ENCODE data around the gene PRDM16. TPM values are rescaled to one million over a fixed set of nuclear protein-coding genes. Genes with fewer than 3 reads are reported as not detected.
A peak's percentile ranks its signal among the peaks of the same experiment; 100 is the strongest.

PRDM16 gene
- total RNA-seq, 4 donors from 2014 or later, result 15.7 to 54.3 (median 27.6) TPM

GRCh38 chr1:3175486-3175885 lies 106.5 kb downstream of the PRDM16 start:
- Histone ChIP-seq H3K4me1 (peaks cover 41 to 49% of the 10 kb centered on the region in 2 donors), H3K36me3 (no peaks in the 10 kb centered on the region), H3K4me3 (replicated peaks in 1 of 3) (no peak overlapping the region), H3K27ac (peak overlapping the region; percentile 55 to 80 (median 55)), H3K9me3 (no peaks in the 10 kb centered on the region), H3K27me3 (no peaks in the 10 kb centered on the region)
- TF ChIP-seq POLR2A (IDR thresholded peaks at IDR 0.05) (no peak), CTCF (IDR thresholded peaks at IDR 0.05) (no peak)
- peak; percentile 33 to 43 for DNase-seq
- intact Hi-C loops (cut with DNase I), result no loop called here
- WGBS, 2 donors, result 50 to 77% methylated on average over 1 to 8 of the region's 8 CpGs

DNA sequence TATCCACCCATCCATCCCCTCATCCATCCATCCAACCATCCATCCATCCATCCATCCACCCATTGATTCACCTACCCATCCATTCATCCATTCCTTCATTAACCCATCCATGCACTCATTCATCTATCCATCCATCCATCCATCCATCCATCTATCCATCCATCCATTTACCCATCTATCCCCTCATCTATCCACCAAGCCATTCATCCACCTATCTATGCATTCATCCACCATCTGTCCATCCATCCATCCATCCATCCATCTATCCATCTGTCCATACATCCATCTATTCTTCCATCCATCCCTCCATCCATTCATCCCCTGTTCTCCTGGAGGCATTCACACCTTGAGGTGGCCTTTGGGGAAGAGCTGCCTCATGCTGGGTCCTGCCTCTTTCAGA lies 107.0 kb downstream of the PRDM16 start:
- H3K36me3 ChIP-seq, result no peaks in the 10 kb centered on the region
- H3K27ac ChIP-seq, result no peak overlapping the region
- TF ChIP-seq POLR2A (IDR thresholded peaks at IDR 0.05), result no peak
- no peak for TF ChIP-seq CTCF (IDR thresholded peaks at IDR 0.05)
- H3K4me3 ChIP-seq (replicated peaks in 1 of 3), result no peak overlapping the region
- H3K4me1 ChIP-seq, result peaks cover 36 to 43% of the 10 kb centered on the region in 2 donors
- H3K9me3 ChIP-seq, result no peaks in the 10 kb centered on the region
- H3K27me3 ChIP-seq, result no peaks in the 10 kb centered on the region
- intact Hi-C loops (cut with DNase I), result no loop called here
- DNase-seq, result no peak

DNA sequence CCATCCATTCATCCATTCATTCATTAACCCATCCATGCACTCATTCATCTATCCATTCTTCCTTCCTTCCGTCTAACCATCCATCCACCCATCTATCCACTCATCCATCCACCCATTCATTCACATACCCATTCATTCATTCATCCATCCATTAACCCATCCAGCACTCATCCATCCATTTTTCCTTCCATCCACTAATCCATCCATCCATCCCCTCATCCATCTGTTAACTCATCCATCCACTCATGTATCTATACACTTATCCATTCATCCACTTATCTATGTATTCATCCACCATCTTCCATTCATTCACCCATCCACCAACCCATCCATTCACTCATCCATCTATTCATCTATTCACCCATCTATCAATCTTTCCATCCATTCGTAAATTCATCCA lies 107.8 kb downstream of the PRDM16 start:
- no peak for DNase-seq

GRCh38 chr1:3178279-3178678 lies 109.3 kb downstream of the PRDM16 start:
- Histone ChIP-seq H3K4me1 (peaks cover 19 to 23% of the 10 kb centered on the region in 2 donors), H3K9me3 (no peaks in the 10 kb centered on the region), H3K36me3 (no peaks in the 10 kb centered on the region), H3K27ac (no peak overlapping the region), H3K4me3 (replicated peaks in 1 of 3) (no peak overlapping the region), H3K27me3 (no peaks in the 10 kb centered on the region)
- TF ChIP-seq CTCF (IDR thresholded peaks at IDR 0.05) (no peak), POLR2A (IDR thresholded peaks at IDR 0.05) (no peak)
- intact Hi-C loops (cut with DNase I), result no loop called here
- no peak for DNase-seq
- WGBS, 2 donors, result 91 to 92% methylated on average over 16 of the region's 16 CpGs

More for the DNA sequence above, 107.8 kb downstream of the PRDM16 start:
- Histone ChIP-seq H3K4me1 (peaks cover 28 to 35% of the 10 kb centered on the region in 2 donors), H3K27me3 (no peaks in the 10 kb centered on the region), H3K27ac (no peak overlapping the region), H3K4me3 (replicated peaks in 1 of 3) (no peak overlapping the region), H3K9me3 (no peaks in the 10 kb centered on the region), H3K36me3 (no peaks in the 10 kb centered on the region)
- no peak for TF ChIP-seq CTCF (IDR thresholded peaks at IDR 0.05)
- no peak for TF ChIP-seq POLR2A (IDR thresholded peaks at IDR 0.05)
- 94 to 96% methylated on average over 2 of the region's 2 CpGs for WGBS, 2 donors
- intact Hi-C loops (cut with DNase I), result no loop called here

- no peaks in the 10 kb centered on the region for H3K27me3 ChIP-seq
- peaks cover 12 to 13% of the 10 kb centered on the region in 2 donors for H3K4me1 ChIP-seq
- no peak for DNase-seq
- intact Hi-C loops (cut with DNase I), result no loop called here
- 62 to 92% methylated on average over 2 to 5 of the region's 15 CpGs for WGBS, 2 donors
- no peaks in the 10 kb centered on the region for H3K36me3 ChIP-seq
- H3K27ac ChIP-seq, result no peak overlapping the region
- H3K9me3 ChIP-seq, result no peaks in the 10 kb centered on the region
- no peak overlapping the region for H3K4me3 ChIP-seq (replicated peaks in 1 of 3)
- no peak for TF ChIP-seq CTCF (IDR thresholded peaks at IDR 0.05)
- TF ChIP-seq POLR2A (IDR thresholded peaks at IDR 0.05), result no peak
Measured at GRCh38 chr1:3179471-3179870, 110.5 kb downstream of the PRDM16 start.

Data from thyroid gland (tissue), 4 donors.